GM19324 (cell line): ENCODE data around the gene PRKCD.

Experiments used
- ATAC-seq: cut with Tn5 transposase; IDR thresholded peaks from one replicate; pipeline ENCODE4 v1.9.1; 2021; ENCODE audit warnings: mild to moderate bottlenecking, moderate library complexity; ENCODE audit not compliant: unreplicated experiment, low FRiP score

The PRKCD gene

GRCh38 chr3:53160660-53161449 lies at the start of gene PRKCD:
Gene PRKCD (plus strand): TSS chr3:53161209. CDS start chr3:53178423, 17,214 bp downstream.
- ATAC-seq: peak; percentile 63

- no peak for ATAC-seq
Observed at GRCh38 chr3:53111822-53112221, 49.2 kb upstream of the PRKCD start.

DNA sequence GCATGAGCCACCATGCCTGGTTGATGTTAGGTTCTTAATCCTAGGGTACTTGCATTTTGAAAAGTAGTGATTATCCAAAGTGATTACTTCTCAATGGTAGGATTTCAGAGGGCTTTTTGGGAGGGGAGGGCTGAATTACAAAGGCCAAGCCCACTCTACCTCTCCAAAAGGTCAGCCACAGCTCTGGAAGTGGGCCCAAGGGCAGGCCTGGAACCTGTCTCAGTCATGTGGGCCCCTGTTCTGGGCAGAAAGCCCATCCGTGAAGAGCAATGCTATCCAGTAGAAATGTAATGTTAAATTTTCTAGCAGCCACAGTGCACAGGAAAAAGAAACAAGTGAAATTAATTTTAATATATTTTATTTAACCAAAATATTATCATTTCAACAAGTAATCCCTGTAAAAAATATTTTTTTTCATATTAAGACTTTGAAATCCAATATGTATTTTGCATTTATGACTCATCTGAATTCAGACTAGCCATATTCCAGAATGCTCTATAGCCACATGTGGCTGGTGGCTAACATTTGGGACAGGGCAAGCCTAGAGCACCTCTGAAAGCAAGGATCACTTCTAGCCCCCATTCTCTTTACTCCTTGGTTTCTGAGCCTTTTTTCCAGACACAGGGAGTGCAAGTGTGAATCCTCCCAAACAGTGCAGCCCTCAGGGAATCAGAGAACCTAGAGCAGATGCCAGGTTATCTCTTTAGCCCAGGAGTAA lies 47.6 kb upstream of the PRKCD start:
- no peak for ATAC-seq

- ATAC-seq: no peak
Observed at GRCh38 chr3:53114011-53114400, 47.0 kb upstream of the PRKCD start.

GRCh38 chr3:53114412-53115074 lies 46.5 kb upstream of the PRKCD start:
- ATAC-seq: no peak

DNA sequence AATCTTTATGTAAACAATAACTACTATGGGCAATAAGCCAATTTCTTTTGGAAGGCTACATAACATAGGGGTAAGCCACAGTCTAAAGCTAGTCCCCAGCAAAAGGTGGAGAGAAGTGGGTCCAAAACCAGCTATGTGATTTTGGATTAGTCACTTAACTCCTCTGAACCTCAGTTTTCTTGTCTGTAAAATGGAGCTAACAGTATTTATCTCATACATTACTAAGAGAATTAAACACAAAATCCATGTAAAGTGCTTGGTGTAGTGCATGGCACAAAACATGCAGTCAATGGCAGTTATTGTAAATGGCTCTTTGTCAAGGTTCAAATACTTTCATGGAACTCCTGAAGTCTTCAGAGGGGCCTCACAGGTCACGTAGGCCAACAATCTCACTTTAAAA lies 44.1 kb upstream of the PRKCD start:
- no peak for ATAC-seq

DNA sequence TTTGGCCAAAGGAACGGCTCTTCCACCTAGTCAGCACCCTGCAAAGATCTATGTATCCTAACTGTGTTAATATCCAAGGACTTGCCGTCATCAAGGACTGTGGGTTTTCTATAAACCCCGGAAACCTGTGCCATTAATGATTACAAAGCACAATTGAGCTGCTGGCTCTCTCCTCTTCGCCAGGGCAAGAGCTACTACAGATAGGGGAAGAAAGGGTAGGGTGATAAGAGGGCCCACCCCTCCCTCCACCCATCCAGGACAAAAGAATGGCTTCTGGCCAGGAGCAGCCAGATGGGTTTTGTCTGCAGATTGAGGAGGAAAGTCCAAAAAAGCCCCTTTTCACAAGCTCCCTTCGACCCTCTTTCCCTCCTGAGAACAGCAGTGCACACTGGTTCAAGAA lies 40.7 kb upstream of the PRKCD start:
- ATAC-seq: no peak

DNA sequence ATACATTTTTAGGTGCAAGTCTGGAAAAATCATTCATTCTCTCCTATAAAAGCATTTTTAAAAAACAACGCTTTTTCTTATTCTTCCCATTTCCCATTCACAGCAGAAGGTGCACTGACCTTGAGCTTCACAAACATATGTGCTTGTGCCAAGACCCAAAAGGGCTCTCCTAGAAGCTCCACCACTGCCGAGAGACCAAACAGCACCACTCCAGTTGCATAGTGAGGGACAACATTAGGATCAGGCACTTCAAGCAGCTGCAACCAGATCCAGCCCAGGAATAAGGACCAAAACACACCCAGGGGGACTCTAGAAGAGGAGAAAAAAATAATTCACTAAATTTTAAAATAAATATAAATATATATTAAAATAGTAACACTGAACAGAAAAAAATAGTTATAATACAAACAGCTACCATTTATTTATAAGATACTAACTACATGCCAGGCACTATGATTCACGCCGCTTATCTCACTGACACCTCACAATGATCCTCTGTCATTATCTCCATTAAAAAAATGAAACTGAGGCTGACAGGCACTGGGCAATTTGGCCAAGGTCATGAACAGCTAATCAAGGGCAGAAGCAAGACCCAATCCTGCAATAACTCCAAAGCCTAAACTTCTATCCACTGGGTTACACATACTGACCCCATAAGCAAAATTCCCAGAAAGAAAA lies 38.6 kb upstream of the PRKCD start:
- no peak for ATAC-seq

GRCh38 chr3:53122933-53123305 lies 38.1 kb upstream of the PRKCD start:
- no peak for ATAC-seq

DNA sequence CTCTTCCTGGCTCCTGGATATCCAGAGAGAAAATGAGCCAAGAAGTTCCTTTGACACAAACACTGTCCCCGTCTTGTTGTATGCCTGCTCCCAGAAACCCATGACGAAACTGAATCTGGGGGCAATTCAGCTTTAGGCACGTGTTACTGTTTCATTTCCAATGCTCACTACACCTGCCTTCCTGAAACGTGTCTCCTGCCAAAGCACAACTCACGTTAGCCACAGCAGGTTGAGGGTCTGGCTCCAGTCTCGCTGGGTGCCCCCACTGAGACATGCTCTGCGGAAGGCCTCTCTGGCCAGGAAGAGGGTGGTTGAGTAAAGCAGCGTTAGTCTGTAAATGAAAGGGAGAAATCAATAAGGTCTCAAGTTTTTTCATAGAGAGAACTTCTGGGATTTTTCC lies 37.5 kb upstream of the PRKCD start:
- no peak for ATAC-seq

GRCh38 chr3:53123953-53124352 lies 37.1 kb upstream of the PRKCD start:
- no peak for ATAC-seq

- no peak for ATAC-seq
Observed at GRCh38 chr3:53126601-53127000, 34.4 kb upstream of the PRKCD start.

- ATAC-seq: no peak
Observed at GRCh38 chr3:53129344-53129743, 31.7 kb upstream of the PRKCD start.

GRCh38 chr3:53130179-53131061 lies 30.6 kb upstream of the PRKCD start, which contains the start of gene RFT1:
Gene RFT1 (minus strand): TSS chr3:53130435. CDS start chr3:53130400, 35 bp downstream.
- ATAC-seq: peak; percentile 83

GRCh38 chr3:53131096-53131495 lies 29.9 kb upstream of the PRKCD start:
- no peak for ATAC-seq

DNA sequence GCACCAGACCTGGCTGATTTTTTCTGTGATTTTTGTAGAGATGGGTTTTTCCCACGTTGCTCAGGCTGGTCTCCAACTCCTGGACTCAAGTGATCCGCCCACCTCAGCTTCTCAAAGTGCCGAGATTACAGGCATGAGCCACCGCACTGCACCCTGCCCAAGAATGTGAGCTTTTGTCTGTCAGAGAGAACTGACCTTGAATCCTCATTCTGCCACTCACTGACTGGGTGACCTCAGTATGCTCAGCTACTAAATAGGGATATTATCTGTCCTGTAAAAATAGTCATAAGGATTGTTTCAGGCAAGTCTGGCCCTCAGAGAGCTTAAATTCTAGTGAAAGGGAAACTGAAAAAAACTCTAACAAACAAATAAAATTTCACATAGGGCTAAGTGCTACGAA lies 28.7 kb upstream of the PRKCD start:
- no peak for ATAC-seq

GRCh38 chr3:53134631-53135232 lies 26.3 kb upstream of the PRKCD start:
- no peak for ATAC-seq

GRCh38 chr3:53137221-53137620 lies 23.8 kb upstream of the PRKCD start:
- no peak for ATAC-seq

DNA sequence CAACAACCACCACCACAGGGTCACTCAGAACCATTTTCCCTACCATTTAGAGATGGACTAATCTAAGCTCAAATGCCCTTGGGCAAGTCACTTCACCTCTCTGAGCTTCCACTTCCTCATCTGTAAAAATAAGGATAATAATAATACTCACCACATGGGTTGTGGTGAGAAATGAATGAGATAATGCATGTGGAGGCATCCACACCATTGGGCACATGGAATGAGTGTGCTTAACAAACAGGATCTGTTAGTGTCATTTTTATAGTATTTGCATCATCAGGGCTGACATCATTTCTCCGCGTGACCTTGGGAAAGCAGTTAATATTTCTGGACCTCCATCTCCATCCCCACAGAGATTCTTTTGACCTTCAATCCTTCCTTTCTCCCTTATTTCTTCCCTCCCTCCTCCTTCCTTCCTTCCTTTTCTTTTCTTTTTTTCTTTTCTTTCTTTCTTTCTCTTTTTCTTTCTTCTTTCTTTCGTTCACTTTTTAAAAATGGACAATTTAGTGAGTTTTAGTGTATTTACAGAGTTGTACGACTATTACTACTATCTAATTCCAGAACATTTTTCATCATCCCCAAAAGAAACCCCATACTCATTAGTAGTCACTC lies 23.1 kb upstream of the PRKCD start:
- no peak for ATAC-seq
